Neuronal stem cell (in vitro differentiated cells): Measurements from ENCODE around the gene FBXO21.

Source experiments
- DNase-seq: peaks from one replicate; pipeline ENCODE4 v3.0.0-alpha.2; 2013; ENCODE audit warnings: low spot score
- H2AFZ ChIP-seq: one replicate; pipeline ENCODE4 v1.6.1; 2013; ENCODE audit warnings: mild to moderate bottlenecking, low read length, inconsistent platforms
- H2AK5ac ChIP-seq: 2 replicates; pipeline ENCODE4 v1.6.1; 2013; ENCODE audit warnings: low read depth, mild to moderate bottlenecking, inconsistent platforms, low read length, moderate library complexity, mixed read lengths
- H2BK120ac ChIP-seq: 2 replicates; pipeline ENCODE4 v1.6.1; 2013; ENCODE audit warnings: low read depth, mild to moderate bottlenecking, inconsistent platforms, low read length, moderate library complexity, mixed read lengths
- H2BK12ac ChIP-seq: one replicate; pipeline ENCODE4 v1.6.1; 2013; ENCODE audit warnings: low read length, inconsistent platforms
- H2BK15ac ChIP-seq: 2 replicates; pipeline ENCODE4 v1.6.1; 2013; ENCODE audit warnings: mild to moderate bottlenecking, low read length, inconsistent platforms, mixed read lengths
- H2BK5ac ChIP-seq: one replicate; pipeline ENCODE4 v1.6.1; 2013; ENCODE audit warnings: inconsistent platforms, mild to moderate bottlenecking, low read length, moderate library complexity
- H3K14ac ChIP-seq: one replicate; pipeline ENCODE4 v1.6.1; 2013; ENCODE audit warnings: low read length, inconsistent platforms
- H3K18ac ChIP-seq: 2 replicates; pipeline ENCODE4 v1.6.1; 2013; ENCODE audit warnings: low read length, inconsistent platforms
- H3K23ac ChIP-seq: 2 replicates; pipeline ENCODE4 v1.6.1; 2013; ENCODE audit warnings: low read depth, mild to moderate bottlenecking, mixed read lengths, low read length, inconsistent platforms; ENCODE audit not compliant: poor library complexity
- H3K27ac ChIP-seq: replicated peaks from 3 replicates; pipeline ENCODE4 v1.5.1; 2013; ENCODE audit warnings: low read length, inconsistent platforms
- H3K27me3 ChIP-seq, 3 experiments: 2 replicates each; pipeline ENCODE4 v1.6.1; 2013; ENCODE audit warnings: low read length in 3 of 3, mild to moderate bottlenecking in 2 of 3, inconsistent platforms in 1 of 3, low read depth in 1 of 3, mixed read lengths in 1 of 3, moderate library complexity in 1 of 3; ENCODE audit not compliant: control insufficient read depth in 3 of 3, insufficient read depth in 3 of 3
- H3K36me3 ChIP-seq, 2 donors: replicated peaks in 1 of 2; 2 replicates each; pipeline ENCODE4 v1.6.1; 2013; ENCODE audit warnings: low read length in 2 of 2; ENCODE audit not compliant: control insufficient read depth in 2 of 2, insufficient read depth in 2 of 2
- H3K4ac ChIP-seq: 2 replicates; pipeline ENCODE4 v1.6.1; 2013; ENCODE audit warnings: inconsistent platforms, mild to moderate bottlenecking, low read length, moderate library complexity
- H3K4me1 ChIP-seq, 2 donors: 1 replicate in 1 of 2; 2 replicates in 1 of 2; pipeline ENCODE4 v1.6.1; 2013; ENCODE audit warnings: low read length in 2 of 2, low read depth in 1 of 2; ENCODE audit not compliant: control insufficient read depth in 2 of 2, insufficient read depth in 1 of 2
- H3K4me2 ChIP-seq: one replicate; pipeline ENCODE4 v1.6.1; 2013; ENCODE audit warnings: mild to moderate bottlenecking, low read length, inconsistent platforms; ENCODE audit not compliant: insufficient read depth, poor library complexity, severe bottlenecking
- H3K4me3 ChIP-seq, 2 donors: 2 replicates each; pipeline ENCODE4 v1.5.1; 2013; ENCODE audit warnings: low read length in 2 of 2, mild to moderate bottlenecking in 2 of 2, inconsistent platforms in 1 of 2, moderate library complexity in 1 of 2
- H3K79me1 ChIP-seq: one replicate; pipeline ENCODE4 v1.6.1; 2013; ENCODE audit warnings: low read depth, mild to moderate bottlenecking, inconsistent platforms, low read length, moderate library complexity
- H3K9ac ChIP-seq: one replicate; pipeline ENCODE4 v1.6.1; 2013; ENCODE audit warnings: mild to moderate bottlenecking, low read depth, low read length, inconsistent platforms; ENCODE audit not compliant: poor library complexity
- H3K9me3 ChIP-seq, 2 donors: replicated peaks in 1 of 2; 2 replicates each; pipeline versions ENCODE3 to v1.6.1; 2013; ENCODE audit warnings: low read length in 2 of 2, mild to moderate bottlenecking in 2 of 2, inconsistent platforms in 1 of 2, low read depth in 1 of 2, mixed read lengths in 1 of 2, moderate library complexity in 1 of 2; ENCODE audit not compliant: control insufficient read depth in 2 of 2, insufficient read depth in 1 of 2
- H4K8ac ChIP-seq: one replicate; pipeline ENCODE4 v1.6.1; 2013; ENCODE audit warnings: low read depth, mild to moderate bottlenecking, inconsistent platforms, low read length, moderate library complexity
- H4K91ac ChIP-seq: one replicate; pipeline ENCODE4 v1.6.1; 2013; ENCODE audit warnings: low read length, low read depth, mild to moderate bottlenecking, inconsistent platforms; ENCODE audit not compliant: poor library complexity
- WGBS, 2 donors: extraction: QIAGEN DNeasy Blood & Tissue Kit; methylation state at CpG; one replicate each; pipeline ENCODE4 v1.1.7; 2013; ENCODE audit warnings: missing lambda C conversion rate in 2 of 2, mixed read lengths in 1 of 2; ENCODE audit not compliant: insufficient read length in 2 of 2, insufficient replicate concordance in 1 of 2; ENCODE audit errors: extremely low coverage in 2 of 2; 5-methylcytosine and 5-hydroxymethylcytosine counted together

Gene FBXO21

GRCh38 chr12:117178745-117179144, 11.5 kb downstream of the FBXO21 start:
- no peak overlapping the region for H2BK15ac ChIP-seq
- H4K91ac ChIP-seq: no peak overlapping the region
- H3K4ac ChIP-seq: no peak overlapping the region
- peak overlapping the region; percentile 8 for H2BK5ac ChIP-seq
- peaks cover 3% of the 10 kb centered on the region for H3K79me1 ChIP-seq
- H3K27ac ChIP-seq: no peak overlapping the region
- no peak overlapping the region for H3K9ac ChIP-seq
- H2AK5ac ChIP-seq: no peak overlapping the region
- no peak overlapping the region for H2BK12ac ChIP-seq
- H3K14ac ChIP-seq: no peak overlapping the region
- no peak overlapping the region for H2AFZ ChIP-seq
- no peak overlapping the region for H3K4me3 ChIP-seq
- no CpG with 5 or more reads among the region's 2 CpGs for WGBS, 2 donors
- no peak overlapping the region for H4K8ac ChIP-seq
- DNase-seq: no peak
- peaks cover 2 to 24% of the 10 kb centered on the region in 2 donors for H3K9me3 ChIP-seq
- H3K4me1 ChIP-seq: no peaks in the 10 kb centered on the region
- peaks cover 45 to 100% of the 10 kb centered on the region in 2 donors for H3K36me3 ChIP-seq
- H3K4me2 ChIP-seq: no peak overlapping the region
- H2BK120ac ChIP-seq: no peak overlapping the region
- no peak overlapping the region for H3K23ac ChIP-seq
- no peaks in the 10 kb centered on the region for H3K27me3 ChIP-seq
- no peak overlapping the region for H3K18ac ChIP-seq

- H3K36me3 ChIP-seq: peaks cover 48 to 100% of the 10 kb centered on the region in 2 donors
These were observed 12.0 kb downstream of the FBXO21 start for GRCh38 chr12:117178301-117178700.

GRCh38 chr12:117172168-117172567, 18.1 kb downstream of the FBXO21 start:
- Histone ChIP-seq H3K79me1 (no peaks in the 10 kb centered on the region), H3K4me2 (no peak overlapping the region), H3K36me3 (peaks cover 45 to 98% of the 10 kb centered on the region in 2 donors), H2BK120ac (no peak overlapping the region), H2BK15ac (no peak overlapping the region), H3K18ac (no peak overlapping the region), H3K4ac (no peak overlapping the region), H2AFZ (no peak overlapping the region), H3K4me1 (no peaks in the 10 kb centered on the region), H2BK5ac (no peak overlapping the region), H3K23ac (no peak overlapping the region), H3K27ac (no peak overlapping the region), H3K9me3 (no peaks in the 10 kb centered on the region), H2AK5ac (no peak overlapping the region), H3K9ac (no peak overlapping the region), H2BK12ac (no peak overlapping the region), H3K4me3 (no peak overlapping the region), H4K8ac (no peak overlapping the region), H3K27me3 (no peaks in the 10 kb centered on the region), H3K14ac (no peak overlapping the region), H4K91ac (no peak overlapping the region)
- no CpG with 5 or more reads among the region's 3 CpGs for WGBS, 2 donors
- DNase-seq: no peak

More at GRCh38 chr12:117178301-117178700, 12.0 kb downstream of the FBXO21 start:
- Histone ChIP-seq H2AFZ (no peak overlapping the region), H3K4ac (peak overlapping the region; percentile 78), H2BK15ac (no peak overlapping the region), H3K9ac (no peak overlapping the region), H3K27ac (no peak overlapping the region), H3K23ac (peak overlapping the region; percentile 89), H3K4me2 (no peak overlapping the region), H3K79me1 (peaks cover 3% of the 10 kb centered on the region), H2BK120ac (no peak overlapping the region), H4K91ac (no peak overlapping the region), H2BK5ac (peak overlapping the region; percentile 8), H3K18ac (no peak overlapping the region), H3K4me1 (no peaks in the 10 kb centered on the region), H3K9me3 (peaks cover 2 to 23% of the 10 kb centered on the region in 2 donors), H2AK5ac (no peak overlapping the region), H4K8ac (no peak overlapping the region), H3K14ac (no peak overlapping the region), H3K27me3 (no peaks in the 10 kb centered on the region), H3K4me3 (no peak overlapping the region), H2BK12ac (peak overlapping the region; percentile 16)
- no peak for DNase-seq
- WGBS, 2 donors: no CpG with 5 or more reads among the region's 10 CpGs

GRCh38 chr12:117171499-117172162, 18.6 kb downstream of the FBXO21 start:
- H2BK120ac ChIP-seq: no peak overlapping the region
- H2AFZ ChIP-seq: no peak overlapping the region
- no peak overlapping the region for H3K9ac ChIP-seq
- no peak for DNase-seq
- no peak overlapping the region for H2AK5ac ChIP-seq
- no peak overlapping the region for H4K91ac ChIP-seq
- peaks cover 47 to 98% of the 10 kb centered on the region in 2 donors for H3K36me3 ChIP-seq
- H3K9me3 ChIP-seq: no peaks in the 10 kb centered on the region
- H2BK15ac ChIP-seq: no peak overlapping the region
- no peaks in the 10 kb centered on the region for H3K79me1 ChIP-seq
- WGBS, 2 donors: no CpG with 5 or more reads among the region's 2 CpGs
- no peak overlapping the region for H3K4me3 ChIP-seq
- no peak overlapping the region for H2BK12ac ChIP-seq
- H3K27me3 ChIP-seq: no peaks in the 10 kb centered on the region
- no peak overlapping the region for H3K4ac ChIP-seq
- H2BK5ac ChIP-seq: no peak overlapping the region
- no peaks in the 10 kb centered on the region for H3K4me1 ChIP-seq
- H3K27ac ChIP-seq: no peak overlapping the region
- no peak overlapping the region for H4K8ac ChIP-seq
- H3K4me2 ChIP-seq: no peak overlapping the region
- H3K14ac ChIP-seq: no peak overlapping the region
- H3K23ac ChIP-seq: no peak overlapping the region
- no peak overlapping the region for H3K18ac ChIP-seq
